GM19099 (cell line): Measurements from ENCODE around the gene ZCRB1.

ENCODE experiments used
- POLR2A ChIP-seq: IDR thresholded peaks from 3 replicates; pipeline ENCODE4 v1.6.1; 2011; ENCODE audit warnings: low read depth; ENCODE audit not compliant: insufficient read length; ENCODE audit errors: extremely low read depth

Gene ZCRB1

GRCh38 chr12:42325653-42326474 lies at the start of gene ZCRB1, which contains the start of gene PPHLN1:
Gene ZCRB1 (minus strand): TSS chr12:42326094. CDS start chr12:42324102, 1,992 bp downstream.
Gene PPHLN1 (plus strand): TSS chr12:42326167. CDS start chr12:42335903, 9,736 bp downstream.
- TF ChIP-seq POLR2A, result peak; percentile 90

GRCh38 chr12:42373669-42374068 lies 47.8 kb upstream of the ZCRB1 start:
- TF ChIP-seq POLR2A, result no peak

GRCh38 chr12:42372154-42372791 lies 46.4 kb upstream of the ZCRB1 start:
- TF ChIP-seq POLR2A, result no peak

GRCh38 chr12:42370013-42370412 lies 44.1 kb upstream of the ZCRB1 start:
- TF ChIP-seq POLR2A, result no peak

GRCh38 chr12:42365486-42365885 lies 39.6 kb upstream of the ZCRB1 start:
- TF ChIP-seq POLR2A, result no peak

GRCh38 chr12:42364692-42365091 lies 38.8 kb upstream of the ZCRB1 start:
- no peak for TF ChIP-seq POLR2A

GRCh38 chr12:42362647-42363260 lies 36.9 kb upstream of the ZCRB1 start:
- TF ChIP-seq POLR2A, result no peak

- TF ChIP-seq POLR2A, result no peak
These were observed 36.2 kb upstream of the ZCRB1 start for GRCh38 chr12:42361909-42362646.

- TF ChIP-seq POLR2A, result no peak
These were observed 35.0 kb upstream of the ZCRB1 start for GRCh38 chr12:42360747-42361403.

GRCh38 chr12:42356344-42356743 lies 30.4 kb upstream of the ZCRB1 start:
- TF ChIP-seq POLR2A, result no peak

GRCh38 chr12:42346403-42347002 lies 20.6 kb upstream of the ZCRB1 start:
- TF ChIP-seq POLR2A, result no peak

GRCh38 chr12:42343721-42344120 lies 17.8 kb upstream of the ZCRB1 start:
- TF ChIP-seq POLR2A, result no peak

GRCh38 chr12:42342028-42342427 lies 16.1 kb upstream of the ZCRB1 start:
- TF ChIP-seq POLR2A, result no peak

GRCh38 chr12:42338280-42338679 lies 12.4 kb upstream of the ZCRB1 start:
- no peak for TF ChIP-seq POLR2A
